Measurements from ENCODE around the gene P2RX6.

P2RX6 gene

DNA sequence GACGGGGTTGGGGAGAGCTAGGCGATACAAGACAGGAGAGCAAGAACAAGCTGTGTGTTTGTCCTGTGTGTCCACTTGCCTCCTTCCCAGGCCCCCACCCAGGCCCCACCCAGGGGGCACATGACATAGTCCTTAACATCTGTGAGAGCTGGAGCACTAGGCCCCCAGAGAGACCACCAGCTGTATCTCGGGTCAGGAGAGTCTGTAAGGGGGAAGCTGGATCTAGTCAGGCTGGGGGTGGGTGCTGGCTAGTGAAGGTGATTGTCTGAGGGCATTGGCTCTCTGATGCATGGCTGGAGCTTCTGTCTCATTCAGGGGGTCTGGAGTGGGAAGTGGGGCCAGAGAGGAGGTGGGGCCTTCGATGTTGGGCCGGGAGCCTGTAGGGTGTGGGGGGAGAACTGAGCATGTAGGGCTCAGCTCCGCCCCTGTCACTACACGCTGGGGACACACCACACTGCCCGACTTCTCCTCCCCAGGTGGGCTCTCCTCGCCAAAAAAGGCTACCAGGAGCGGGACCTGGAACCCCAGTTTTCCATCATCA, 571 bp downstream of the P2RX6 start:
- DNase-seq = no peak

DNA sequence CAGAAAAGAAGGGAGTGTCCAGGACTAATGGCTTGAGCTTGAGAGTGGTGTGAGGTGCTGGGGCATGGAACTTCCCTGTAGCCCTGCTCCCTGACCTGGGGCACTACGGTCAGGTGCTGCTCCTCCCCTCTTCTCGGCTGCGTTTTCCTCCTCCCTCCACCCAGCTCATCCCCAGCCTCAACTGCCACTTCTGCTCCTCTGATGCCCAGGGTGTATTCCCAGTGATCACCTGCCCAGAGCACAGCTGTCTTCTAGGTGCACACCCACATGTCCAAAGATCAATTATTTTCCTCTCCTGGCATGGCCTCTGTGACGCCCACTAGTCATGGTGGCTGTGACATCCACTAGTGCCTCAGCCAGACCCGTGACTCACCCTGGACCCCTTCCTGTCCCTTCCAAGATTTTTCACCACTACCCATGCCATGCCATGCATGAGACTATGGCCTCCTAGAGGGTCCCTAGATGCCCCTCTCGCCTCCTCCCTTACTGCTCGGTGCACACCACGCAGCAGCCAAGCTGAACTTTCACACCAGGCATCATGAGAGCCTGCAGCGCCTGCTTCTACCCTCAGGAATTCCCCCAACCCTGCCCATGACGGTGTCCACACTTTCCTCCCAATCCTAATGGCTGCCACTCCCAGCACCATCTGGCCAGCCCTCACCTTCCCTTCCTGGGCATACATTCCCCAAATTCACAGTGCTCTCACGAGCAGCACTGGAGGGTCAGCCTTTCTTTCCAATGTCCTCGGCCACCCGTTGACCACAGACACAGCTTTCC, 1.9 kb downstream of the P2RX6 start:
- DNase-seq = no peak

DNA sequence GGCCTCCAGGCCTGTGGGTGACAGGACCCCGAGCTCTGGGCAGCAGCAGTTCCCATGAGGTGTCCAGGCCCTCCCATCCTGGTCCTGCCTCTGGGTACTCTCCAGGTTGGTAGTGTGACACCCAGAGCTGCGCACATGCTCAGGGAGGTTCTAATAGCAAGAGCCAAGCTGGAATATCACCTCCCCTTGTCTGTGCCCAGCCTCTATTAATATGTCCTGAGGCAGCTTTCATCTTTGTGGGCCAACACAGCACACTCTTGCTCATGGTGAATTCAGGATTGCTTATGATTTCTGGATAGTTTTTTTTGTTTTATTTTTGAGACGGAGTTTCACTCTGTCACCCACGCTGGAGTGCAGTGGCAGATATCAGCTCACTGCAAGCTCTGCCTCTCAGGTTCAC, 3.3 kb downstream of the P2RX6 start:
- DNase-seq = no peak

DNA sequence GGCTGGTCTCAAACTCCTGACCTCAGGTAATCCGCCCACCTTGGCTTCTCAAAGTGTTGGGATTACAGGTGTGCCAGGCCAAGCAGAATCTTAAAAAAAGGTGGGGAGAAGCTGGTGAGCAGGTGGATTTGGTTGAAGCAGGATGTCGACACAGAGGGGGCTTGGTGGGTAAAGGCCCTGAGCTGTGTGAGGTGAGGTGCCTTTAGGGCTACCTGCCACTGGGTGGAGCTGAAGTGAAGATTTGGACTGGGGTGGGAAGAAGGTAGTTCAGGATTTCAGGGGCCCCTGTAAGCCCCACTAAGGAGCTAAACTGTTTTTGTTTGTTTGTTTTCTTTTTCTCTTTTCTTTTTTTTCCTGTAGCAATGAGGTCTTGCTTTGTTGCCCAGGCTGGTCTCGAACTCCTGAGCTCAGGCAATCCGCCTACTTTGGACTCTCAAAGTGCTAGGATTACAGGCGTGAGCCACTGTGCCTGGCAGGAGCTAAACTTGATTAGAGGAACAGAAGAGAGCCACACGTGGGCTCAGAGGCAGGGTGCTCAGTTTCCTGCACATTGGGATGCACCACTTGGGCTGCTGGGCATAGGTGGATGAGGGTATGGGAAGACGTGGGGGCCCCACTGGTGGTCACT, 6.0 kb downstream of the P2RX6 start:
- DNase-seq = peak; percentile 9

DNA sequence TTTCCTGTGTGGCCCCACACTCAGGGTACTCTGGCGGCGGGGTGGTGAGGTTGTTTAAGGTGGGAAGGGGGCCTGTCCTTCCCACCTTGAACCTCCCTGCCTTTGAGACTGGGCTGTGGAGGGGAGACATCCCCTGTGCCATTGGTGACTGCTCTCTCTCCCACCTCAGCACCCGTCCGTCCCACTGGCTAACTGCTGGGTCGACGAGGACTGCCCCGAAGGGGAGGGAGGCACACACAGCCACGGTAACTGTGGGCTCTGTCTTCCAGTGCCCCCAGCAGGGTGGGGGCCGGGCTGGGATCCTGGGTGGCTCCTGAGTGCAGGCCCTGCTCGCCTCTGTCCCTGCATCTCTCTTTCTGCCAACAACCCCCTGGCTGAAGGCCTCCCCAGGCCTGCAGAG, 7.5 kb downstream of the P2RX6 start:
- no peak for DNase-seq

DNA sequence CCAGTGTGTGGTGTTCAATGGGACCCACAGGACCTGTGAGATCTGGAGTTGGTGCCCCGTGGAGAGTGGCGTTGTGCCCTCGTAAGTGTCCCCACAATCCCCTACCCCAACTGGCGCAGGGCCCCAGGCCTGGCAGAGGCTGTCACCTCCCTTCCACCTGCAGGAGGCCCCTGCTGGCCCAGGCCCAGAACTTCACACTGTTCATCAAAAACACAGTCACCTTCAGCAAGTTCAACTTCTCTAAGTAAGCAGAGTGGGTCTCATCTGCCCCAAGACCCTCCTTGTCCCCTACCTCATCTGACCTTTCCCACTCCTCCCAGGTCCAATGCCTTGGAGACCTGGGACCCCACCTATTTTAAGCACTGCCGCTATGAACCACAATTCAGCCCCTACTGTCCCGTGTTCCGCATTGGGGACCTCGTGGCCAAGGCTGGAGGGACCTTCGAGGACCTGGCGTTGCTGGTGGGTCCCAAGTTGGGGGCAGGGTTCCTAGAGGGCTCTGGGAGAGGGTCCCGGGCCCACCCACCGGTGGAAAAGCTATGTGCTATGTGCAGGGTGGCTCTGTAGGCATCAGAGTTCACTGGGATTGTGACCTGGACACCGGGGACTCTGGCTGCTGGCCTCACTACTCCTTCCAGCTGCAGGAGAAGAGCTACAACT, 8.1 kb downstream of the P2RX6 start:
- no peak for DNase-seq

DNA sequence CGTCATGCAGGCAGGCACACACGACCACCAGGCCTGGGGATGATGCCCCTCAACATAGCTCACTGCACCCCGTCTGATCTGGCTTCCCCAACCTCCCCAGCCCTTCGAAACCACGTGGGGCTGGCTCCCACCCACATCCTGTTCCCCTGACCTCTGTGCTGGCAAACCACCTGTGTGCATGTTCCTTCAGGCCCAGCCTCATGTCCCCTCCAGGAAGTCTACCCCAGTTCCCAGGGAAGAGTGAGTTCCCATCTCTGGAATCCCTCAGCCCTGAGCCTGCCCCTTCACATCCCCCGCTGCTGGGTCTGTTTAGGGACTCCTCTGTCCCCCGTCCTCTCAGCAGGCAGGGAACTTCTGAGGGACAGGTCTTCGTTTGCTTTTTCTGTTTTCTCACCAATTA, 10.3 kb downstream of the P2RX6 start:
- DNase-seq = no peak

DNA sequence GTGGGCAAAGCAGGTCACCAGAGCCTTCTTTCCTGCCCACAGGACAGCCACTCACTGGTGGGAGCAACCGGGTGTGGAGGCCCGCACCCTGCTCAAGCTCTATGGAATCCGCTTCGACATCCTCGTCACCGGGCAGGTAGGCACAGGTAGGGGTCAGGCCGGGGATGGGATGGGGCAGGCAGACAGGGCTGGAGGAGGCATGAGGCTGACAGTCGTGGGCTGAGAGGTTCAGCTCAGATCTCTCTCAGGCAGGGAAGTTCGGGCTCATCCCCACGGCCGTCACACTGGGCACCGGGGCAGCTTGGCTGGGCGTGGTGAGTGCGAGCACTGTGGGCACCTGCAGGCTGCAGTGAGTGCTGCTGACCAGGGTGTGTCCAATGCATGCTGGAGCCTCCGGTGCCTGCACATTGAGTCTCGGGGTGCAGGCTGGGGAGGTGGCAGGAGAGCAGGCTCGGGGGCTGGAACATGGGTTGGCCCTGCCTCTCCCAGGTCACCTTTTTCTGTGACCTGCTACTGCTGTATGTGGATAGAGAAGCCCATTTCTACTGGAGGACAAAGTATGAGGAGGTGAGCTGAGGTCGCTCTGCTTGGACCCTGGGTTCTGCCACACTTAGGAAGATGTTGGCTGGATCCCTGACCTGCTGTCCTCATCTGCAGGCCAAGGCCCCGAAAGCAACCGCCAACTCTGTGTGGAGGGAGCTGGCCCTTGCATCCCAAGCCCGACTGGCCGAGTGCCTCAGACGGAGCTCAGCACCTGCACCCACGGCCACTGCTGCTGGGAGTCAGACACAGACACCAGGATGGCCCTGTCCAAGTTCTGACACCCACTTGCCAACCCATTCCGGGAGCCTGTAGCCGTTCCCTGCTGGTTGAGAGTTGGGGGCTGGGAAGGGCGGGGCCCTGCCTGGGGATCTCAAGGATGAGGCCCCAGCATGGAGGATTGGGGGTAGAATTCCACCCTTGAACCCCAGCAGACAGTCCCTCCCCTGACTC, 11.1 kb downstream of the P2RX6 start:
- no peak for DNase-seq

DNA sequence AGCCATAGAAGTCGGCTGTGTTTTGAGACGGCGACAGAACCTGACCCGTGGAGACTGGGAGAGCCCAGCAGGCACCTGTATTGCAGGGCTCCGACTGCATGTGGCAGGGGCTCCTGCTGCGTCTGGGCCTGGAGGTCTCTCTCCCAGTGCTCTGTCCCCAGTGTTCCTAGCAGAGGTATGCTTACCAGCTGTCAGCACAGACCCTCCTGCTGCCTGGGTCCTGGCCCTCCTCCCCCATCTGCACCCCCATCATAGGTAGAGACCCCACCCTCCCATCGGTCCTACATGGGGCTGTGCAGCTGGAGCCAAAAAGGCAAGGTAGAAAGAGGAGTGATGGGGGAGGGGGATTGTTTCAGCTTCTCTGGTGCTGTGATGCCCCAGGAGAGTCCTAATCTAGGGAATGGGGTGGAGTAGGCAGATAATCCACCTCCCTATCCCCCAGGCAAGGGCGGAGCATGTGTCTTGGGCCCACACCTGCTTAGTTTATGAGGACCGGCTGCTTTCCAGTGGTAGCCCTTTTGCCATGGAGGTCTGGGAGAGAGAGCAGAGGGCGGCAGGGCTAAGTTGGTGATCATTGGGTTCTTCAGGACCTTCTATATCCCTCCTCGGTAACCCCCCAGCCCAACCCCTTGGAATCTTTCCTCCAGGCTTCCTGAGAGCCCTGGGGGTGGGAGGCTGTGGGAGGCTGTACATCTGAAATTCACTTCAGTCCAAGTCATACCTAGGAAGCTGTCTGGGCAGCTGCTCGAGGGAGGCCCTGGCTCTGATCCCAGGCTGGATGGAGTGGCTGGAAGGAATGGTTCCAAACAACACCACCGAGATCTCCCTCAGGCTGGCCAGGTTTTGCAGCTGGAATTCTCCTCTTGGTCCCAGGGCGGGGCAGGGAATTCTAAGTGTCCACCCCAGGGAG, 12.1 kb downstream of the P2RX6 start:
- DNase-seq = peak; percentile 36

DNA sequence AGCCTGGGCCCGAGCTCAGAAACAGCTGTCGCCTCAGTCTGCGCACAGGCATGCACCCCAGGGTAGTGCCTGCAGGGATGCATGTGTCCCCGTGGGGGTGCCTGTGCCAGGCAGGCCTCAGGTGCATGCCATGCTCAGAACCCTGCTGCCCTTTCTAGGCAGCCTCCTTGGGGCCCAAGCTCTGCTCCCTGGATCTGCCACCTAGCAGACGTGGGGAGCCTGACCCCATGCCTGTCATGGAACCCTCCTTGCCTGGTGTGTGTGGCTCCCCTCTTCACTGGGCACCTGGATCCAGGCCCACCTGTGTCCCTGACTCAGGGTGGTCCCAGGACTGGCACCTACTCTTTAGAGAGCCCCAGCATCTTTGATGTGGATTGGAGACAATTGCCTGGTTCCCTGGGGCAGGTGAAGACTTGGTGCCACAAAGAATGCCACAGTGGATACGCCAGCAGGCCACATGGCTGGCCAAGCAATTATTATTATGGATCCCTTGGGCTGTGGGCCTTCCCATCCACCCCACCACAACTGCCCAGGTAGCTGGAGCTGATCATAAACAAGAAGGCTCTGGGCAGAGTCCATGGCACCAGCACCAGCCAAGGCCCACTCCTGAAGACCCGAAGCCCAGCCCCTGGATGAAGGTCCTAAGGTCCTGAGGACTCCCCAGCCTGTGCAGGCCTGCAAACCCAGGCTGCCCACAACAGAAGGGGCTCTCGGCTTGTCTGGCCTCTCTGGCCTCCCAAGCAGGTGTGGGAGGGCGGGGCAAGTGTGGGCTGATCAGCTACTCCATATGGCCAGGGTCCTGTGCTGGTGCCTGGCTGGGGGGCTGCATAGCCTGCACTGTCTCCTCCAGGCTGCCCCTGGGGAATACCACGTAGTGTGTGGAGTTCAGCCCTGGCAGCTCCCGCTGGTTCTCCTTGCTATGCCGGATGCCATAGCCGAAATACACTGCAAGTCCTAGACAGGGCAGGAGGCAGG, 13.6 kb downstream of the P2RX6 start:
- no peak for DNase-seq

DNA sequence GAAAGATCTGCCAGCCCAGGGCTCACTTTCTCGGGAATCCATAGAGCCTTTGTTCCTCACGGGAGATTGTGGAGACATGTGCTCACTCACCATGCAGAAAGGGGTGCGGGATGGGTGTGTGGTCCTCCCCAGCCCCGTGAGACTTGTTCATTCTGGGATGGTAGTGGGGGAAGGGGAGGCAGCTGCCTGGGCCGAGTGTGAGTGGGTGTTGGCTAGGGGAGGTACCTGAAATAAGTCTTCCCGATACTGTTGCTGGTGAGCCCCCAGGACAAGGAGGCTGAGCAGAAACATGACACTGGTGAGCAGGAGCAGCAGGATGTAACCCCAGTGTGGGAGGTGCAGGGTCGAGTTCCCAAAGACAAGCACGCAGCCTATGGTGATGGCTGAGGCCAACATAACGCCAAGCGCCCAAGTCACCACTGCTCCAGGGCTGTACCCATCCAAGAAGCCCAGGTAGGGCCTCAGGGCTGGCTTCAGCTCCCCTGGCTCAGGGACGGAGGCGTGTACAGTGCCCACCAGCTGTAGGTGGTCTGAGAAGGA, 14.6 kb downstream of the P2RX6 start:
- no peak for DNase-seq

DNA sequence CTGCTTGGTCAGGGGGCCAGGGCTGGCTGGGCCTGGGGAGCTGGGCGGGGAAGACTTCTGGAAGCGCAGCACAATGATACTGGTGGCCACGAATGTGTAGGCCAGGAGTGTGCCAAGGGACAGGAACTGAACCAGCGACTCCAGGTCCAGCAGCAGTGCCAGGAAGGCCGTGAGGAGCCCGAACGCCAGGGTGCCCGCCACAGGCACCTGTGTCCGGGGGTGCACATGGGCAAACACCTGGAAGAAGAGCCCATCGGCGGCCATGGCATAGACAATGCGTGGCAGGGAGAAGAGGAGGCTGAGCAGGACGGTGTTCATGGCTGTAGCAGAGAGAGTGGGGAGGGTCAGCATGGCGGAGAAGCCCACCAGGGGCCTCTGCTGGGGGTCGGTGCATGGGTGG, 15.1 kb downstream of the P2RX6 start:
- no peak for DNase-seq

DNA sequence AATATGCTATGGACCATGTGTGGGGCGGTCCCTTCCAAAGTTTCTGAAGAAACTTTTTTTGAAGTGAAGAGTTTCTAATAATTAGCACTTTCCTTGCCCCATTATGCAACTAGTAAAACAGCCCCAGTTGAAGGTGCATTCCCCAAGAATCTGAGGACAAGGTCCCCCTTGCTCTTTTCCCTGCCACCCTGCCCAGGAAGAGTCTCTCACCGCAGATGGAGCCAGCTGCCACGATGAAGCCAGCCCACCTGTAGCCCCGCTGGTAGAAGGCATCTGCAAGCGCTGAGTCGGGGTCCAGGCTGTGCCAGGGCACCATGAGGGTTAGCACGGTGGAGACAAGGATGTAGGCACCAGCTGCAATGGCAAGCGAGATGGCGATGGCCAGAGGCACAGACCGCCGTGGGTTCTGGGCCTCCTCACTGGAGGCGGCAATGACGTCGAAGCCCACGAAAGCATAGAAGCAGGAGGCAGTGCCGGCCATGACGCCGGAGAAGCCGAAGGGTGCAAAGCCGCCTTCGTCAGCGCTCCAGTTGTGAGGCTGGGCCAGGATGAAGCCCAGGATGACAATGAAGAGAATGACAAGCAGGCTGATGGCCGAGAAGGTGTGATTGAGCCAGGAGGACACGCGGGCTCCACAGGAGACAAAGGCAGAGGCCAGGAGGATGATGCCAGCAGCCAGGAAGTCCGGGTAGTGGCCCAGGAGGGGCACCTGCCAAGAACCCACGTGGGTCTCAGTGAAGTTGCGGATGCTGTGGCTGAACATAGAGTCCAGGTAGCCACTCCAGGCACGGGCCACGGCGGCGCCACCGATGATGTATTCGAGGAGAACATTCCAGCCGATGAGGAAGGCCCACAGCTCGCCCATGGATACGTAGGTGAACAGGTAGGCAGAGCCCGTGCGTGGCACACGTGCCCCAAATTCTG, 15.9 kb downstream of the P2RX6 start:
- DNase-seq = no peak

DNA sequence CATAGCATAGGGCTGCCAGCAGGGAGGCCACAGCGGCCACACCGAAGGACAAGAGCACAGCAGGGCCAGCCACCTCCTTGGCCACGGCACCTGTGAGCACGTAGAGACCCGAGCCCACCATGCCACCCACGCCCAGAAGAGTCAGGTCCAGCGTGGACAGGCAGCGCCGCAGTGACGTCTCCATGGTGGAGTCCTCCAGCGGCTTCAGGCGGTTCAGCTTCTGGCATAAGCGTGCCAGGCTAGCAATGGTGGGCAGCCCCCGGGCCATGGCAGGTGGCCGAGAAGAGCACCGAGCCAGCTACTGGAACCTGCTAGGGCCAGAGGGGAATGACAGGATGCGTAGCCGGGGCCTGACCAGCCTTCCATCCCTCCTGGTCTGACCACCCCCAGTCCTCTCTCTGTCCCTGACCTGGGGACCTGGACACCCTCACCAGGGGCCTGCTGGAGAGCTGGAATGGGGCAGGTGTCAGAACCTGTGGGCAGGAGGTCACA, 16.6 kb downstream of the P2RX6 start:
- DNase-seq = no peak

DNA sequence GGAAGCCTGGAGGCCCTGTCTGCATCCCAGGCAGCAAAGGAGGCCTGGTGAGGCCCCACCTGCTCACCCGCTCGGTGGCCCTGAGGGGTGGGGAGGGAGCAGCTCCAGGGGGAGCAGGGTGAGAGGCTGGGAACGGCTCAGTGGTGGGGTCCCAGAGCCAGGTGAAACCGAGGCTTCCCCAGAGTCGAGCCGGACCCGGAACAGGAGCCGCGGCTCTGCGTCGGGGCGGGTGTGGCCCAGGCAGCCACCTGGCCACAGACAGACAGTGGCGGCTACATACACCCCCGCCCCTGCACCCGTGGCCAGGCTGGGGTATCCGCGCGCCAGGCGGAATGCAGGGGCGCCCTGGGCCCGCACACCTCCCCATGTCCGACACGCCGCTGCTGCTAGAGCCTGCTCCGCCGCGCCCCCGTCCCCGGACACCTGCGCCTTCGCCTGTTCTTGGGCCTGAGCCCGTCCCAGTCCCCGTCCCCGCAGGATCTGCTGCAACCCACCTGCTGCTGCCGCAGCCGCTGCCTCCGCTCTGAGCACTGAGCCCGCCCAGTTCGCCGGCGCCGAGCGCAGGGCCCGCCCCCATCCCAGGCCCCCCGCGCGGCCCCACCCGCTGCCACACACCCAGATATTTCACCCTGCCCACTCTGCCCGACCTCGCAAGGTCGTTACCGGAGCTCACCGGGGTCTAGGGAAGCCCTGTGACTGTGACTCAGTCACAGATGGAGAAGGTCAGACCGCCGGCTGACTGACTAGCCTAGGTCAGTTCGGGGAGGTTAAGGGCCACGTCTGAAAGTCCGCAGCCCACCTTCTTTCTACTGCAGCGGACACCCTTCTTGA, 17.3 kb downstream of the P2RX6 start, which contains the start of gene SLC7A4:
Gene SLC7A4, minus strand, starts transcription at position 525 of the 831 bp plus-strand sequence. CDS start 749 bp downstream, outside the sequence.
- DNase-seq = peak; percentile 17

DNA sequence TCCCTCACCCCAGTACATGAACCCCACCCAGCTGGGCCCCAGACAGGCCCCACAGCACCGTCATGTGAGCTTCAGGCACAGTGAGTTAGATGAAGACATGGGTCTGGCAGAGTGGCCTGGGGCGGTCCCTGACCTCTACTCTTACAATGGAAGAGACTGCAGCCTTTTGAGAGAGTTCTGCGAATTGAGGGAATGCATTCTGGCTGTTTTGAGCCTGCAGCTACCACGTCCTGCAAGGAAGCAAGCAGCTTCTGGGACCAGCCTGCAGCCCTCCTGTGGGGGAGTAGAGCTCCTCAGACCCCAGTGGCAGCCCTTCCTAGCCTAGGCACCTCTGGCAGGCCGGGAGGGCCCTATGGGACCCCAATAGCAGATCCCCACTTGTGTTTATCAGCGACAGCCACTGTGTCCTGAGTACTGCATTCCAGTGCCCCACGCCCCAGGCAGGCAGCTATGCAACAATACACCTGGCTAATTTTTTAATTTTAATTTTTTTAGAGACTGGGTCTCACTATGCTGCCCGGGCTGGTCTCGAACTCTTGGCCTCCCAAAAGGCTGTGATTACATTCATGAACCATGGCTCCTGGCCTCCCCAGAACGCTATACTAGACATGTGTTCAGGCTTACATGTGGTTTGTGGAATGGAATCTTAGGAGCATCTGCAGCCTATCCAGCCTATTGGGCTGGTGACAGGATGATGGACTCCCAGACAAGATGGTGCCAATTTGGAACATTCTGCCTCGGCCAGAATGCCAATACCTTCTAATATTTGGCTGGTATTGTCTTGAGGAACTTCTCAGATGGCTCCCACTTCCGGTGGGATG, 18.1 kb downstream of the P2RX6 start:
- DNase-seq = no peak

DNA sequence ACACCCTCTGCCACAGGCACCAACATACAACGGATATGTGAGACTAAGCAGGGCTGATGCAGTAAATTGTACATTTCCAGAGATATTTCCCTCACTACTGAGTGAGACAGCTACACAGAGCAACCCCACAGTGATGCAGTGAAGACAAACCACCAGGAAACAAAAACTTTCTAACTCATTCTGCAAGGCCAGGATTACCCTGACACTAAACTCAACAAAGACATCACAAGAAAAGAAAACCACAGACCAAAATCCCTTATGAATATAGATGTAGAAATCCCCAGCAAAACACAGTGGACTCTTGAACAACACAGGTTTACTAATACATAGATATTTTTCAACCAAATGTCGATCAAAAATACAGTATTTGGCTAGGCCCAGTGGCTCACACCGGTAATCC, 18.9 kb downstream of the P2RX6 start:
- no peak for DNase-seq
